ENCODE measurements around the gene ZNF469. TPM values are rescaled to one million over a fixed set of nuclear protein-coding genes. Genes with fewer than 3 reads are reported as not detected.

Gene ZNF469
- polyA plus RNA-seq, 4 donors, result under 0.01 to 0.64 (median 0.30) TPM; not detected in 1

DNA sequence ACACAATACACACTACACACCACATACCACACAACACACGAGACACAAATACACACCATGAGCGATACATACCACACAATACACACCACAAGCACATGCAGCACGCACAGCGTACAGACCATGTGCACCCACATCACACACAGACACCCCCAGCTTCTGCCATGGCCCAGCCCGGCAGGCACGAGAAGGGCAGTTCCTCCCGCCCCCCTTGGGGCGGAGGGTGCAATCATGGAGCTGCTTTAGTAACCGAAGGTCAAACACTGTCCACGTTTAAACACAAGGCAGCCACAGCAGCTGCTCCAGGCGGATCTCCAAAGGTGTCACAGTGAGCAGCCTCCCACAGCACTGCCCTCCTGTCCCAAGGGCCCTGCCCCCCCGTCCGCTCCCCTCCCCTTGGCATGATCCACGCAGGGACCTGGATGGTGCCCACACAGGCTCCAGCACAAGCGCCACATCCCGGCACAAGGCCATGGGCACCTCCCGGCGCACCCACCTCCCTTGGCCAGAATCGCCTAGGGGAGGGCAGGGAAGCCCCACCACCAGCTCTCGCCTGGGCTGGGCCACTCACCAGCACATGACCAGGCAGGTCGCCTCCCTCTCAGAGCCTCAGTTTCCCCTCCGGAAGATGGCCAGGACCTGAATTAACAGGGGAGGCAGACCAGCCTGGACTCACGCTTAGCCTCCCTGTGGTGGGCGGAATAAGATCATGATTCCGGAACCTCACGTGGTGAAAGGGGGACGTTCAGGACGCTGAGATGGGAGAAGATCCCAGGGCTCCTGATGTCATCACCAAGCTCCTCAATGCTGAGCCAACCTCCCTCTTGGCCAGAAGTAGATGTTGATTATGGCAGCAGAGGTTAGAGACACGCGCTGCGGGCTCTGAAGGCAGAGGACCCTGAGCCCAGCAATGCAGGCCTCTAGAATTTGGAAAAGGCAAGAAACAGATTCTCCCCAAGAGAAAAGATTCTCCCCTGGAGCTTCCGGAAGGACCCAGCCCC lies 32.6 kb upstream of the ZNF469 start:
- Histone ChIP-seq H3K27ac (ENCODE audit: low read depth in 1 of 3, low read length in 2 of 3) (no peak overlapping the region), H3K36me3 (ENCODE audit: control insufficient read depth in 3 of 3, insufficient read depth in 2 of 3, low read depth in 1 of 3, low read length in 3 of 3) (no peaks in the 10 kb centered on the region), H3K27me3 (ENCODE audit: control insufficient read depth in 3 of 3, insufficient read depth in 3 of 3, low read length in 3 of 3) (no peaks in the 10 kb centered on the region), H3K4me1 (ENCODE audit: control insufficient read depth in 3 of 3, insufficient read depth in 2 of 3, low read depth in 1 of 3, low read length in 2 of 3) (no peaks in the 10 kb centered on the region), H3K4me3 (ENCODE audit: low read depth in 1 of 3, low read length in 3 of 3) (no peak overlapping the region), H3K9me3 (ENCODE audit: control insufficient read depth in 2 of 2, insufficient read depth in 1 of 2, low read depth in 1 of 2, low read length in 1 of 2) (no peaks in the 10 kb centered on the region)
- FAIRE-seq (no peak), DNase-seq (no peak)
- 70 to 84% (median 77%) methylated on average over 32 of the region's 32 CpGs for WGBS, 3 donors

DNA sequence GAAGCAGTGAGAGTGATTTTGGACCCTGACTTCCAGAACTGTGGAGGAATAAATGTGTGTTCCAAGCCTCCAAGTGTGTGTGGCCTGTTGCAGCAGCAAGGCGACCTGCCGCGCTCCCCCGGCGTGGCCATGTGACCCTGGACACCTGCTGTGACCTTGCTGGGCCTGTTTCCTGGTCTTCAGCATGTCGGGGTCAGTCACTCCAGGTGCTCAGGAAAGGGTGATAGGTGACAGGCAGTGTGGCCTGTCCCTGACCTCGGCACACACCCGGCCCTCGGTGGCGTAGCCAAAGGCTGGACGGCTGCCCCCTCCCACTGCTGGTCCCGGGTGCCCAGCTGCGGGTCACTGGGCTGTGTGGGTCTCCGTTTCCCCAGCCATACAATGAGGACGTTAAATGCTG lies 31.8 kb upstream of the ZNF469 start:
- Histone ChIP-seq H3K4me1 (ENCODE audit: control insufficient read depth in 3 of 3, insufficient read depth in 2 of 3, low read depth in 1 of 3, low read length in 2 of 3) (no peaks in the 10 kb centered on the region), H3K27ac (ENCODE audit: low read depth in 1 of 3, low read length in 2 of 3) (no peak overlapping the region), H3K4me3 (ENCODE audit: low read depth in 1 of 3, low read length in 3 of 3) (no peak overlapping the region), H3K36me3 (ENCODE audit: control insufficient read depth in 3 of 3, insufficient read depth in 2 of 3, low read depth in 1 of 3, low read length in 3 of 3) (no peaks in the 10 kb centered on the region), H3K27me3 (ENCODE audit: control insufficient read depth in 3 of 3, insufficient read depth in 3 of 3, low read length in 3 of 3) (no peaks in the 10 kb centered on the region), H3K9me3 (ENCODE audit: control insufficient read depth in 2 of 2, insufficient read depth in 1 of 2, low read depth in 1 of 2, low read length in 1 of 2) (no peaks in the 10 kb centered on the region)
- FAIRE-seq, result no peak
- 79 to 90% (median 84%) methylated on average over 15 of the region's 15 CpGs for WGBS, 3 donors
- DNase-seq, result no peak

DNA sequence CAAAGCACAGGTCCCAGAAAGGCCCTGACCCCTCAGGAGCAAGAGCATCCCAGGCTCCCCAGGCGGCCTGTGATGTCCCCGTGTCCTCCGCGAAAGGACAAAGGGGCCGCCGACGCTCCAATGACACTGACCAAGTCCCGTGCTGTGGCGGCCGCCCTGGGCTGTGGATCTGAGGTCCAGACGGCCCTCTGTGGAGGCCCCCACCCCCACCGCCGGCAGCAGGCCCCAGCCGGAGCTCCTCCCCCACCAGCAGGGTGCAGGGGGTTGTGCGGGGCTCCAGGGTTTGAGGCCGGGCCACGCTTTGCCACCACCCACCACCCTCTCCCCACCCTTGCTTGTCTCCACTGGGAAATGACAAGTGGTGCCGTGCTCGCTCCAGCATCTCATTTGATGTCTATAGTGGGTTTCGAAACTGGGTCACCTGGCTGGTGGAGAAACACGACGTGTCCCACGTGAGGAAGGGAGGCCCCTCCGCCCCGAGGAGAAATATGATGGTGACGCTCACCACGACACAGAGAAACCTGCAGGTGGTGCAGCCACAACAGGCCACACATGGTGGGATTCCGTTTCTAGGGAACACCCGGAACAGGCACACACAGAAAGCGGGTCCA lies 31.2 kb upstream of the ZNF469 start:
- H3K4me3 ChIP-seq (ENCODE audit: low read depth in 1 of 3, low read length in 3 of 3), result no peak overlapping the region
- H3K36me3 ChIP-seq (ENCODE audit: control insufficient read depth in 3 of 3, insufficient read depth in 2 of 3, low read depth in 1 of 3, low read length in 3 of 3), result no peaks in the 10 kb centered on the region
- H3K27ac ChIP-seq (ENCODE audit: low read depth in 1 of 3, low read length in 2 of 3), result no peak overlapping the region
- no peaks in the 10 kb centered on the region for H3K9me3 ChIP-seq (ENCODE audit: control insufficient read depth in 2 of 2, insufficient read depth in 1 of 2, low read depth in 1 of 2, low read length in 1 of 2)
- DNase-seq (no peak), FAIRE-seq (no peak)
- WGBS, 3 donors, result 83 to 89% (median 88%) methylated on average over 26 to 30 of the region's 30 CpGs
- H3K27me3 ChIP-seq (ENCODE audit: control insufficient read depth in 3 of 3, insufficient read depth in 3 of 3, low read length in 3 of 3), result no peaks in the 10 kb centered on the region
- H3K4me1 ChIP-seq (ENCODE audit: control insufficient read depth in 3 of 3, insufficient read depth in 2 of 3, low read depth in 1 of 3, low read length in 2 of 3), result no peaks in the 10 kb centered on the region

DNA sequence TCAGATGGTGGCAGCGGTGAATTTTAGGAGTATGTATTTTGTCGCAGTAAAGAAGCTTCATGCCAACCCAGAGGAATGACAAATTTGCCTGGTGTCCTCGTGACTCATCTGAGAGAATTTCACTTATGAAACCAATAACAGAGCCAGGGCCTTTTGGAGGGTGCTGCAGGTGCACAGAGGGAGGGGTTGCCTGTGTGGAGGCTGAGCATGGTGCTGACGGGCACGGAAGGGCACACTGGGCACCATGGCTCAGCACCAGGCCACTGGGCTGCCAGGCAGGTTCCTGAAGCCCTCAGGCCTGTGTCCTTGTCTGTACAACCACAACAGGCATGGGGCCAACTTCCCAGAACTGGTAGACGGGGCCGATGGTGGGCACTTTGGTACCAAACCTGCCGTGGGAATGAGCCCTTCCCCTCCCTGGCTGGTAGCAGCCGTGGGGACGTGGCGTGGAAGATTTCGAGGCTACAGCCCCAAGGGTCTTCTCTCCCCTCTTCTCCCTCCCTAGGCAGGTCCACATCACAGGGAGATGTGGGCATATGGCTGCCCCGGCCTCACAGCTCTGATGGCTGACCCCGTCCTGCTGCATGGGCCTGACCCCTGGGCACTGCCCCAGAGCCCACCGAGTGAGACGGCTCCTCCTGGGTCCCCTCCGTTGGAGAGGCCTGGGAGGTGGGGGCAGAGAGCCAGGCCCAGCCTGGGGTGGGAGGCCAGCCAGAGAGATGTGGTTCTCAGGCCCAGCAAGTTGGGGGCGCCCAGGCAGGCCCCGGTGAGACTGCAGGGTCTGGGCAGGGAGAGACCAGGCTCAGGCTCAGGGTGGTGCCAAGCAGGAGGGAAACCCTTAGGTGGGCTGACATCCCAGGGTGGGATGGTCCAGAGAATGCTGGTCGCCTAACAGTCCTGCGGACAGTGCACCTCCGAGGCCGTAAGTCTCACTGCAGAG lies 30.2 kb upstream of the ZNF469 start:
- Histone ChIP-seq H3K36me3 (ENCODE audit: control insufficient read depth in 3 of 3, insufficient read depth in 2 of 3, low read depth in 1 of 3, low read length in 3 of 3) (no peaks in the 10 kb centered on the region), H3K4me3 (ENCODE audit: low read depth in 1 of 3, low read length in 3 of 3) (no peak overlapping the region), H3K27ac (ENCODE audit: low read depth in 1 of 3, low read length in 2 of 3) (no peak overlapping the region), H3K4me1 (ENCODE audit: control insufficient read depth in 3 of 3, insufficient read depth in 2 of 3, low read depth in 1 of 3, low read length in 2 of 3) (no peaks in the 10 kb centered on the region), H3K9me3 (ENCODE audit: control insufficient read depth in 2 of 2, insufficient read depth in 1 of 2, low read depth in 1 of 2, low read length in 1 of 2) (no peaks in the 10 kb centered on the region), H3K27me3 (ENCODE audit: control insufficient read depth in 3 of 3, insufficient read depth in 3 of 3, low read length in 3 of 3) (no peaks in the 10 kb centered on the region)
- FAIRE-seq, result no peak
- no peak for DNase-seq
- 88 to 91% (median 89%) methylated on average over 23 of the region's 23 CpGs for WGBS, 3 donors

DNA sequence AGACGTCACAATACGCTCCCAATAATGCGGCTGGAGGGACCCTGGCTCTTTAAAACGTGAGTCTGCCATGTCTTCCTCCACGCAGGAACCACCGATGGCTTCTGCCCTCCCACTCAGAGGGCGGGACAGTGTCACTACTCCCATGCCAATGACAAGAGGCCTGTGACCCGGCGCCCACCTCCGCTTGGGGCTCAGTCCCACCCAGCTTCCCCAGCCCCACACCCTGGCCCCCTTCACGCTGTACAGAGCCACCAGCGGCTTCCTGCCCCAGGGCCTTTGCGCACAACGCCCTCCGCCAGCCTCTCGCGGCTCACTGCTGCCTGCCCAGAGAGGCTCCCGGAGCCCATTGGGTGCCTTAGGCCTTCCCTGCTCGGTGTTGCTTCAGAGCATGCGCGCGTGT lies 29.5 kb upstream of the ZNF469 start:
- H3K9me3 ChIP-seq (ENCODE audit: control insufficient read depth in 2 of 2, insufficient read depth in 1 of 2, low read depth in 1 of 2, low read length in 1 of 2), result no peaks in the 10 kb centered on the region
- 88 to 94% (median 90%) methylated on average over 22 of the region's 22 CpGs for WGBS, 3 donors
- H3K4me3 ChIP-seq (ENCODE audit: low read depth in 1 of 3, low read length in 3 of 3), result no peak overlapping the region
- FAIRE-seq, result no peak
- DNase-seq, result no peak
- no peaks in the 10 kb centered on the region for H3K36me3 ChIP-seq (ENCODE audit: control insufficient read depth in 3 of 3, insufficient read depth in 2 of 3, low read depth in 1 of 3, low read length in 3 of 3)
- no peaks in the 10 kb centered on the region for H3K4me1 ChIP-seq (ENCODE audit: control insufficient read depth in 3 of 3, insufficient read depth in 2 of 3, low read depth in 1 of 3, low read length in 2 of 3)
- no peaks in the 10 kb centered on the region for H3K27me3 ChIP-seq (ENCODE audit: control insufficient read depth in 3 of 3, insufficient read depth in 3 of 3, low read length in 3 of 3)
- no peak overlapping the region for H3K27ac ChIP-seq (ENCODE audit: low read depth in 1 of 3, low read length in 2 of 3)

DNA sequence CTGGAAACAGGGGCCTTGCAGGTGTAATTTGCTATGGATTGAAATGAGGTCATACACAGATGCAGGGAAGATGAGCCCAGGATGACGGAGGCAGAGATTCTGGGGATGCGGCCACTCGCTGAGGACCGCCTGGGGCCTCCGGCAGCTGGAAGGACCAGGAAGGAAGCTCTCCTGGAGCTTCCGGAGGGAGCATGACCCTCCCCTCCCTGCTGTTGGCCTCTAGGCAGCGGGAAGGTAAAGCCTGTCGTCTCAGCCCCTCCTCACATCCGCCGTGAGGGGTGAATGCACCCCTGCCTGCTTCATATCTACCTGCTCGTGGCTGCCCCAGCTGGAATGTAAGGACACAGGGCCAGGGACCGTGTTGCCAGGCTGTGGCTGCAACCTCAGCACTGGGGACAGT lies 29.1 kb upstream of the ZNF469 start:
- DNase-seq (no peak), FAIRE-seq (no peak)
- H3K27me3 ChIP-seq (ENCODE audit: control insufficient read depth in 3 of 3, insufficient read depth in 3 of 3, low read length in 3 of 3), result no peaks in the 10 kb centered on the region
- no peak overlapping the region for H3K4me3 ChIP-seq (ENCODE audit: low read depth in 1 of 3, low read length in 3 of 3)
- H3K9me3 ChIP-seq (ENCODE audit: control insufficient read depth in 2 of 2, insufficient read depth in 1 of 2, low read depth in 1 of 2, low read length in 1 of 2), result no peaks in the 10 kb centered on the region
- no peaks in the 10 kb centered on the region for H3K36me3 ChIP-seq (ENCODE audit: control insufficient read depth in 3 of 3, insufficient read depth in 2 of 3, low read depth in 1 of 3, low read length in 3 of 3)
- no peak overlapping the region for H3K27ac ChIP-seq (ENCODE audit: low read depth in 1 of 3, low read length in 2 of 3)
- 64 to 71% (median 69%) methylated on average over 12 of the region's 12 CpGs for WGBS, 3 donors
- H3K4me1 ChIP-seq (ENCODE audit: control insufficient read depth in 3 of 3, insufficient read depth in 2 of 3, low read depth in 1 of 3, low read length in 2 of 3), result no peaks in the 10 kb centered on the region

DNA sequence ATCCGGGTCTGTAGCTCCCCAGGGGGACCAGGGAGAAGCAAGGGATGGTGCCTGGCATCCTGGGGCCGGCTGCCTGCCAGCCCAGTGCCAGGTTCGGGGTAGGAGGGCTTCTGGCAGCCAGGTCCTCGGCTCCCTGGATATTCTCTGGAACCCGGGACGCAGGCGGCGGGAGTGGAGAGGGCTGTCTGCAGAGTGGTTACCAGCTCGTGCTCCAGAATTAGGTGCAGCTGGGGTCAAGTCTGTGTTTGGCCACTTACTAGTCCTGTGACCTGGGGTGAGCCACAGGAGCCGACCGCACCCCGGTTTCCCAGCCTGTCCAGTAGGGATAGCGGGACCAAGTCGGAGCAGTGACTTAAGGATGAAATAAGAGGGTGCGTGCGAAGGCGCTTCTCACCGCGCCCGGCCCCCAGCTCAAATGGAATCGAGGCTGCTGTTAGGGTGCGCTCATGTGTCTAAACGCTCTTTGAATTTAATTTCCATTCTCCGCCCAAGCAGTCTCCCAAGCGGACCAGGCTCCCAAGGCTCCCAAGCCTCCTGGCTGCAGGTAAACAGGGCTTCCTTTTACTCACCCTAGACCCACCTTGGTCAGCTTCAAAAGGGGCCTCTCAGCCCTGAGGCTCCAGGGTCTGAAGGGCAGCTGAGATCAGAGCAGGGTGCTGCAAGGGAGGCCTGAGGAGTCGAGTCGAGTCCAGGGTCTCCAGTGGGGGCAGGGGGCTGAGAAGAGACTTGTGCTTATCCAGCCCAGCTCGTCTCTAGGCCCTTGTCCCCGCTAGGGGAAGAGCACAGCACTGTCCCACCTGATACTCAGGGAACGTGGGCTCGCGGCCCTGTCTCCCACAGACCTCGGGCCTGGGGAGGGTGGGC lies 28.3 kb upstream of the ZNF469 start:
- no peaks in the 10 kb centered on the region for H3K27me3 ChIP-seq (ENCODE audit: control insufficient read depth in 3 of 3, insufficient read depth in 3 of 3, low read length in 3 of 3)
- FAIRE-seq, result no peak
- H3K4me1 ChIP-seq (ENCODE audit: control insufficient read depth in 3 of 3, insufficient read depth in 2 of 3, low read depth in 1 of 3, low read length in 2 of 3), result no peaks in the 10 kb centered on the region
- DNase-seq, result no peak
- H3K36me3 ChIP-seq (ENCODE audit: control insufficient read depth in 3 of 3, insufficient read depth in 2 of 3, low read depth in 1 of 3, low read length in 3 of 3), result no peaks in the 10 kb centered on the region
- H3K9me3 ChIP-seq (ENCODE audit: control insufficient read depth in 2 of 2, insufficient read depth in 1 of 2, low read depth in 1 of 2, low read length in 1 of 2), result no peaks in the 10 kb centered on the region
- H3K4me3 ChIP-seq (ENCODE audit: low read depth in 1 of 3, low read length in 3 of 3), result no peak overlapping the region
- WGBS, 3 donors, result 85 to 91% (median 88%) methylated on average over 33 of the region's 33 CpGs
- no peak overlapping the region for H3K27ac ChIP-seq (ENCODE audit: low read depth in 1 of 3, low read length in 2 of 3)
